HG03060 (cell line): ENCODE data around the gene ZC3H12C.

Source experiments
- ATAC-seq: cut with Tn5 transposase; IDR thresholded peaks from one replicate; pipeline ENCODE4 v1.9.1; 2021; ENCODE audit warnings: low read depth, moderate number of reproducible peaks; ENCODE audit not compliant: unreplicated experiment

ZC3H12C gene

DNA sequence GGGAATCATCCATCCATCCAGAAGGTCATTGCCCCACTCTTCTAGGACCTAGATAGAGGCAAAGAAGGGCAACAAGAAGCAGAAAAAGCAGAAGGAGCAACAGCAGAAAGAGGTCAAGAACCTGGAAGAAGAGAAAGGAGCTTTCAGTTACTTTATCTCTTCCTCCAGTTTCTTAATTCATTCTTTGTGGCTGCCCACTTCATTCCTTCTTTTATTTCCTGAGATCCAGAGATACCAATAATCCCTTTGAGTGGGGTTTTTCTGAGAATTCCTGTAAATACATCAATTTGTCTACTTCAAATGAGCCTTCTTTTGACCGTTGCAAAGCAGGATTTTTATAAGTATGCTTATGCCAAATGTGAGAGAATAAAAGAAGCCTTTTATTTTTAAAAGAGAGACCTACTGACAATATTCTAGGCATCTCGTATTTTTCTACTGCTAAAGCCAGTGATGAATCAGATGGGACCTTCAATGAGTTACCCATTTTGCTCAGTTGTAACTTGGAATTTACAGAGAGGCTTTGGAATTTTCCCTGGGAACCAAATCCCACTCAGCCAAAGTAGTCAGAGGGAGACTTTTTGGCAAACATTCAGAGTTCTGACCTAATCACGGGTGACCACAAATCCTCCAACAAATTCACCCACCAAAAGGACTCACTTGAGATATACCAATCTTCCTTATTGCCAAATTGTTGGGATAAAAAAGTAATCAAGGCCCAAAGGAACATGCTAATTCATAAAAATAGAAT, 54.9 kb downstream of the ZC3H12C start:
- no peak for ATAC-seq

DNA sequence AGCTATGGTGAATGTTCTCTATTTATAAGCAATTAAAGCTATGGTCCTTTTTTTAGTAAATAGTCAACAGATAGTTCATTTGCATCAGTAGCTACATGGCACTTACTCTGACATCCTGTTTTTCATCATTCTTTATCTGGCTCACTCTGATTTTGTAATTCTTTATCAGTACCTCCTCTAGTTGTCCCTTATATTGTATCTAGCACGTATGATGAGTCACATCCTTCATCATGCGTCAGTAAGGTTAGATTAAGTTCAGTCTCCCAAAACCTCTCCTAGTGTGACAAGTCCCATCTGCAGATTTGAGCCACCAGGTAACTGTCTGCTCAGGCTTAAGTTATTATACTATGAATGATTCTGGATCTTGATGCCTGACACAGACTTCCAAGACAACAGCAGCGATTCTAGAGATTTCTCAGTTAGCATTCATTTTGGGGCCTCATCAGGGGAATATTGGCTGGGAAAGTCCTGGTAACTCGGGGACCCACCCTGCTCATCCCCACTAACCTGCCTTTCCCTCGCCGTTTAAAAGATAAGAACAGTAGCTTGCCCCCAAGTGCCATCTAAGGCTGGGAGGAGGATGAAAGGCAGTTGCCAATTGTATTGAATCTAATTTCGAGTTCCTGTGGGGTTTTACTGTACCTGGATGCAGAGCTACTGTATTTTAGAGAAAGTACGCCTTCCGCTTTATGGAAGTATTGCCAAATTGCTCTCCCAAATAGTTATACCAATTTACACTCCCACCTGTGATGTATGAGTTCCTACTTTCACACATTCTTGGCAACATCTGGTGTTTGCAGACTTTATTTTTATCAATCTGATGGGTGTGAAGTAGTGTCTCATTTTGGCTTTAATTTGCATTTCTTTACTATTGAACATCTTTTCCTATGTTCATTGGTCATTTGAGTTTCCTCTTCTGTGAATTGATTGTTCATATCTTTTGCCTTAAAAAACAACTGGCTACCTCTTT, 55.9 kb downstream of the ZC3H12C start:
- ATAC-seq, result peak; percentile 48

DNA sequence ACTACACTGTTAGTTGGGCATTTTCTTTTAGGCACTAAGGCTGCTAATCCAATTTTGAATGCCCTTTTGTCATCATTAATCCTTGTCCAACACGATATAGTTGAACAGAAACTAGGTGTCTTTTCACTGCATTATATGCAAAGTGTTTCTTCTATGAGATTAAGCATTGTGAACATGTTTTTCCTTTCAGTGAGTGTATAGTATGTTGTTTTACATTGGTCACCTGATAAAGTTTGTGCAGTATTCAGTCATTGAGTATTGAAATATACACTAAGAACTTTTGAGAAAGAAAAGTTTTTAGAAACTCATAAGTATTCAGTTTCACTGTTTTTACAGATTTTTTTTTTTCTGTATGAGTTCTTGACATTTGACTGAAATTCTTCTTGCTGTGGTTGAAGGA, 59.0 kb downstream of the ZC3H12C start:
- no peak for ATAC-seq

DNA sequence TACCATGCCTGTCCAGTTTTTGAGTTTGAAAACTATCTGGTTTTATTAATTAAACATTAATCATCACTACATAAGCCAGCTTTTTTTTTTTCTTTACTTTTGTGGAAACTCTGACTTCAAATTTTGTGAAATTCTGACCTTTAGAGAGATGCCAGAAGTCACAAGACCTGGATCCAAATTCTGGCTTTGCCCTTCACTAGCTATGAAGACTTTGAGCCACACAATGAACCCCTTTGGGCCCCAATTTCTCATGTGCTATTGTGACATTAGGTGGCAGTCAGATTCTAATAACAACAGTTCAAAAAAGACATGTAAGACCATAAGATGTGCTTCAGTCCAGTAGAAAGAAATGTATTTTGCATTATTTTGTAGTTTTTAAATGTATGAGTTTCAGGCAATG, 60.3 kb downstream of the ZC3H12C start:
- ATAC-seq, result no peak

DNA sequence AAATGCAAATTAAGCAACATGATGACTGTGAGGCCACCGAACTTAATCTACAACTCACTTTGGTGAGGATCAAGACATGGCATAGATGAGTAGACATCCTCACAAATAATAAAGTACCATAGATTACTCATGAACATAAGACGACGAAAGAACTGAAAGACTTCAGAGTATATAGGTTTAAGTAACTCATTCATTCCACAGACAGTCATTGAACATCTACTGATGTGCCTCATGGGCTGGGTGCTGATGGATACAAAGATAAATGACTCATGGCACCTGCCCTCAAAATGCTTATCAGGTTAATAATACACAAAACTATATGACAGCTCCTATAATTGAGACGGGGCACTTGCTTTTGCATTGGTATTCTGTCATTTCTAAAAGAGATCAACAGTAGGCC, 63.3 kb downstream of the ZC3H12C start:
- ATAC-seq, result no peak

DNA sequence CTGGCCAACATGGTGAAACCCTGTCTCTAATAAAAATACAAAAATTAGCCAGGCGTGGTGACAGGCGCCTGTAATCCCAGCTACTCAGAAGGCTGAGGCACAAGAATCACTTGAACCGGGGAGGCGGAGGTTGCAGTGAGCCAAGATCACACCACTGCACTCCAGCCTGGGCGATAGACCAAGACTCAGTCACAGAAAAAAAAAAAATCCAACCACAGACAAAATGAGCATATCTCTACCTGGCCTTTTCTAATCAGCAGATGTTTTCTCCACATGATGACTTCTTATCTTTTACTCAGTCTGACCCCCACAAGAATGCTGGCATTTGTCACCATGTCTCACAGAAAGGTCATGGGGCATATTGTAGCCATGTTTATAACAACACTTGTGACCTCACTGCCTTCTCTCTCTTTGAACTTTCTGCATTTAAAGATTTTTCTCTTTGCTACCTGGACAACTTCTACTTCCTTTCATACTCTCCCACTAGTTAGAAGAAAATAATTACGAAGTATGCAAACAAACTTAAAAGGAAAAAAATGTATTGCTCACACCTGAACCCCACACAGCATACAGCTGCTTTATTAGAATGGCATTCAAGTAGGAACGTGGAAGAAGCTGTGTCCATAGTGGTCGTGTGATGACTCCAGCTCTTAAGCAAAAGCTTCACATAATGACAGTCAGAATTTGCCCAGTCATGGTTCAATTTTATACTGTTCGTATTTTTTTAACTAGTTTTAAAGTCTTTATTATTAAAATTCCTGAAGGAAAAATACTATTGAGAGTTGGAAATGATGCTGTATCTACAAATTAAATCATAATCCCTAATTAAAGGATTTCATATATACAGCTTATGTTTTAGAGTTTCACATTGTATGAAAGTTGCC, 65.4 kb downstream of the ZC3H12C start:
- ATAC-seq, result no peak

DNA sequence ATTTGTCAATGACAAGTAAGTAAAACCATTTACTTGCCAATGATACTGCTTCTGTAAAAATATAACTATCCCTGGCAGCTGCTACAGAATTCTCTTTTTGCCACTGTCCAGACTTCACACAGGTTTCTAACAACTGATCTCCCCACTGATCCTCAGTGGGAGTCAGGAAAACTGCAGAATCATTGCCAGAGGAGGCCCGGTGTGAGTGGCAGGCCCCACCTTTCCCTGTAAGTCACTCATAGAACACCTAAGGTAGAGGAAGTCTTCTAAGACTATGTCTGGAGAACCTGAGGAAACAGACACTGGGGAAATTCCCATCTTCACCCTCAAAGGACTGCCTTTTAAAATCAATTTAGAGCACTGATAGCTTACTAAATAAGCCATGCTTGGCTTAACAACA, 66.3 kb downstream of the ZC3H12C start:
- no peak for ATAC-seq

DNA sequence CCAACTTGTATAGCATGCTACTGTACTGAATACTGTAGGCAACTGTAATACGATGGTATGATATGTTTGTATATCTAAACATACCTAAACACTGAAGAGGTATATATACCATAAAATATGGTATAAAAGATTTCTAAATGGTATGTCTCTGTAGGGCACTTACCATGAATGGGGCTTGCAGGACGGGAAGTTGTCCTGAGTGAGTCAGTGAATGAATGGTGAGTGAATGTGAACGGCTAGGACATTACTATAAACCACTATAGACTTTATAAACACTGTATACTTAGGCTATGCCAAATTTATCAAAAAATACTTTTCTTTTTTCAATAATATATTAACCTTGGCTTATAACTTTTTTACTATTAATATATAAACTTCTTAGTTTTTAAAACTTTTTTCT, 66.8 kb downstream of the ZC3H12C start:
- ATAC-seq, result no peak

DNA sequence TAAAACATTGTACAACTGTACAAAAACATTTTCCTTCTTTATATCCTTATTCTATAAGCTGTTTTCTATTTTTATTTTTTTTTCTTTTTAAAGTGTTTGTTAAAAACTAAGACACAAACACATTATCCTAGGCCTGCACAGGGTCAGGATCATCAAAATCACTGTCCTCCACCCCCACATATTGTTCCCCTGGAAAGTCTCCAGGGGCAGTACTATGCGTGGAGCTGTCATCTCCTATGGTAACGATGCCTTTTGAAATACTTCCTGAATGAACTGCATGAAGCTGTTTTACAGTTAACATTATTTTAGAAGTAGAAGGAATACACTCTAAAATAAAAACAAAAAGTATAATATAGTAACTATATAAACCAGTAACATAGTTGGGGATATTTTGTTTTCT, 67.2 kb downstream of the ZC3H12C start:
- ATAC-seq, result no peak

DNA sequence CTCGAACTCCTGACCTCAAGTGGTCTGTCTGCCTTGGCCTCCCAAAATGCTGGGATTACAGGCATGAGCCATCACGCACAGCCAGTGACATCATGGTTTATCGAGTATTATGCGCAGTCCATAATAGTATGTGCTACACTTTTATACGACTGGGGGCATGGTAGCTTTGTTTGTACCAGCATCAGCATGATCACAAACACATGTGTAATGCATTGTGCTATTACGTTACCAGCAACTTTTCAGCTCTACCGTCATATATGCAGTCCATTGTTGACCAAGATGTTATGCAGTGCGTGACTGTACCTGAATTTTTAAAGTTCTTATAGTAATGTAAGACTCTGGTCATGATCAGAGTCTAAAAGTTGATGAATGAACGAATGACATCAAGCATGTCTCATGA, 67.9 kb downstream of the ZC3H12C start:
- ATAC-seq, result no peak

DNA sequence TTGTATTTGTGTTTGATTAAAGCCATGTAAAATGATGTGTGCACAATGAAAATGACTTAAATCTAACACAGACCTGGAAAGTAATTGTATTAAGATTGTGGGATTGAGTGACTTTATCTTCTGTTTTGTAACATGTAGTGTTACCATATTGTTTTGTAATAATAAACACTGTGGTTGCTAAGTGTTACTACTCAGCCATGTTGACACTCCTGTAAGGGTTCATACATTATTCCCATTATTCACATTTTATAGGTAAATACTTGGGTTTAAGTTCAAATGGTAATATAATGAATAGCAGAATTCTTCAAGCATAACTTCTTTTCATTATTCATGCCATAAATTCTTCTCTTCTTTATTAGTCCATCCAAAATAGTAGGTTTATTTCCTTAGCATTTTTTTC, 69.0 kb downstream of the ZC3H12C start:
- no peak for ATAC-seq

DNA sequence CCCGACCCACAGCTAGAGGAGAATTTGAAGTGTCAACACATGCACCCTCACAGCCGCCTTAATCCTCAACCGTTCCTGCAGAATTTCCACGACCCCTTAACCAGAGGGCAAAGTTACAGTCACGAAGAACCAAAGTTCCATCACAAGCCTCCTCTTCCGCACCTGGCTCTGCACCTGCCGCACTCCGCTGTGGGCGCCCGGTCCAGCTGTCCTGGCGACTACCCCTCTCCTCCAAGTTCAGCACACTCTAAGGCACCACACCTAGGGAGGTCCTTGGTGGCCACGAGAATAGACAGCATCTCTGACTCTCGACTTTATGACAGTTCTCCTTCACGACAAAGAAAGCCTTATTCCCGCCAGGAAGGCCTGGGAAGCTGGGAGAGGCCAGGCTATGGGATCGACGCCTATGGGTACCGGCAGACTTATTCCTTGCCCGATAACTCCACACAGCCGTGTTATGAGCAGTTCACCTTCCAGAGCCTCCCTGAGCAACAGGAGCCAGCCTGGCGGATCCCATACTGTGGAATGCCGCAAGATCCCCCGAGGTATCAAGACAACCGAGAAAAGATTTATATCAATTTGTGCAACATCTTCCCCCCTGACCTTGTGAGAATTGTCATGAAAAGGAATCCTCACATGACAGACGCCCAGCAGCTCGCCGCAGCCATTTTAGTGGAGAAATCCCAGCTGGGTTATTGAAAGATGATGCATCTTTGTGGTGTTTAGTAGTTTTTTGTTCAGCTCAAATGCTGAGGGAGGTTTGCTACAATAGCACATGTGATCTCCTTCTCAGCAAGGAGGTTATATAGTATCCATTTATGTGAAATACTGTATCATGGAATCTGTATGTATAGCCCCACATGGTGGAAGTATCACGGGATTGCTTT, 72.1 kb downstream of the ZC3H12C start:
- no peak for ATAC-seq

DNA sequence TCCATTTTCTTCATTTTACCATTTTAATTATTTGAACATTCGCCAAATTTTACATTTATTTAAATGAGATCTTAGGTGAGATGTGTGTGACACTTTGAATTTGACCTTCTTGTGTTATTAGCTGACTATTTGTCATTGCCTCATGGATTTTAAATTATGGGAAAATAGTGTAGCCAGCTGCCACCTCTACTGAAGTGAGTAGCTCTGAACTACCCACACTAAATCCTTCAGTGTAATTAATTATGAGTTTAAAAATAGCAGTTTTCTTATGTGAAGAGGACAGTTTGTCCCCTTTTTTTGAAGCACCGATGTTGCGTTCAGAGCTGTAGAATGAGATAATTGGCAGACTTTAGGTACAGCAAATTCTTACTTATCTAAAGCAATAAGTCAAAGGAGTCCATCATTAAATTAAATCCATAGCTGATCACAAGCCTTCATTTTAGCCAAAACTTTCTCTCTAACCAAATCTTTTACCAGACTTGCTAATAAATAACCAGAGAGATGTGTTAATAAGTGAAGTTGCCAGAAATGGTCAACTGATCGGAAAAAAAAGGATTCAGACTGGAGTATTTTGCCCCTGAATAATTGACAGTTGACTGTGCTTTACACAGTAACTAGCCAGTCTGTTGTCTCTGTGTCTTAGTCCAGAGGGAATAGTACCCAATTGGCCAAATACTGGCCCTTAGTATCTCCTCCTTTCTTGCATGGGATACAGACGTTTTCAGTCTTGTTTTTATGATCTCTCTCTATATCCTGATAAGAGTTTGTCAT, 75.0 kb downstream of the ZC3H12C start:
- no peak for ATAC-seq

DNA sequence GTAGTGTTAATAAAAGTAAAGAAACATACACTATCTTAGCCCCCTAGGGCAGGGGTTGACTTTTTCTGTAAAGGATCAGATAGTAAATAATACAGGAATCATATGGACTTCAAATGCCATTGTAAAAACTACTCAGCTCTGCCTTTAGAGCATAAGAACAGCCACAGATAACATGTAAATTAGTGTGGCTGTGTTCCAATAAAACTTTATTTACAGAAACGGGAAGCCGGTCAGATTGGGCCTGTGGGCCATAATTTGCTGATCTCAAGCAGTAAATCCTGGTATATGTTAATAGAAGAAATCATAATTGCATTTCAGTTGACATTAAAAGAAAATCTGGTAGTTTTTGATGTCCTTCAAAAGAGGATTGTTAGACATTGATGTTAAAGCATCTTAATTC, 76.5 kb downstream of the ZC3H12C start:
- ATAC-seq, result no peak

DNA sequence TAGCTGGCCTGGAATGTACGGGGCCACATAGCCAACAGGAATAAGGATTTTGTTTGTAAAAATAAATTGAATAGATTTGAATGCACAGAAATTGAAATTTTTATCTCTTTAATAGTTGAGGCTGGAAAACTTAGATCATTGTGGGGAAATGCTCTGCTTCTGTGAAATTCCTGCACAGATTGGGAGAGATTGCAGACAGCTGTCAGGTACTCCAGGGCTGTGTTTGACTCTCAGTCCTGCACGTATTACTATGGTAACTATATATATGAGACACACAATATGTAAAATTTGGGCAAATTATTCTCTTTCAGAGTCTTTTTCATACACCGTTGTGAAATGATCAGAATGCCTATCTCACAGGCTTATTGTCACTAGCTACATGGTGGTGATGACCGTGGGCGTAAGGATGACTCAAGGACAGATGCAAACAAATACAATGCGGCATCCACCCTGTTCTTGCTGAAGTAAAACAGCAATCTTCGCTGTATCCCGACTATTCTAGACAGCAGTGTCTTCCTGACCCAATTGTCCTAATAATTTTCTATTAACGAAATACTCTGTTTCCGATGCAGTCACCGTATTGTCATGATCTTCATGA, 79.4 kb downstream of the ZC3H12C start:
- no peak for ATAC-seq

DNA sequence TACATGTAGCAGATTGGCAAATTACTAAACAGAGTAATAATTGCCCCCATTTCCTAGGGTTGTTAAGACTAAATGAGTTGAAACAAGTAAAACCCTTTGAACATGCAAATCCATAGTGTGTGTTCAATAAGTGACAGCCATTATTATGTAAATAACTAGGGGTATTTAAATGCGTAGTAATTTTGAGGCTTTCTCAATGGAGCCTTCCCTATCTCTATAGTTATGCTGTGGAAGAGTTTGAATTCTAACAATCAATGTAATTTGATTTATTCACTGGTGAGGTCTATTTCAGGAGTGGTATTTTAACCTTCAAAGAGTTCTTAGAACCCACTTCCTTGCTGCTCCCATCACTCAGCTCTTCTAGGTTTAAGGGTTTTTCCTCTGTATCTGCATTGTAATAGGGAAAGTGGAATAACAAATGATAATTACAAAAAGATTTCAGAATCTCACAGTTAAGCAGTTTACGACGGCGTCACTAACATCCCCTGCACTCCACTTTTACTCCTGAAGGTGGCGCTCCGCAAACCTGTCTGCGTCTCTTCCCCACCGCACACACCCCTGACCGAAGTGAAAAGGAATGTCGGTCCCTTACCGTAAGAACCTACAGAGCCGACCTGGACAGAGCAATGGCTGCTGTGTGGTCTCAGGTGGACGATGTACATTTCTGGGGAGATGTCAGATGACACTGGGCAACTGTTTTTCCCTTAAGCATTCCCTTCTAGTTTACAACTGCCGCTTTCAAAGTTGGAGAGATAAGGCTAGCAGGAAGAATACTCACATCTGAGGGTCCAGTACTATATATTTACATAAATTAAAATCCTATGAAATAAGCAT, 80.8 kb downstream of the ZC3H12C start:
- peak; percentile 50 for ATAC-seq

DNA sequence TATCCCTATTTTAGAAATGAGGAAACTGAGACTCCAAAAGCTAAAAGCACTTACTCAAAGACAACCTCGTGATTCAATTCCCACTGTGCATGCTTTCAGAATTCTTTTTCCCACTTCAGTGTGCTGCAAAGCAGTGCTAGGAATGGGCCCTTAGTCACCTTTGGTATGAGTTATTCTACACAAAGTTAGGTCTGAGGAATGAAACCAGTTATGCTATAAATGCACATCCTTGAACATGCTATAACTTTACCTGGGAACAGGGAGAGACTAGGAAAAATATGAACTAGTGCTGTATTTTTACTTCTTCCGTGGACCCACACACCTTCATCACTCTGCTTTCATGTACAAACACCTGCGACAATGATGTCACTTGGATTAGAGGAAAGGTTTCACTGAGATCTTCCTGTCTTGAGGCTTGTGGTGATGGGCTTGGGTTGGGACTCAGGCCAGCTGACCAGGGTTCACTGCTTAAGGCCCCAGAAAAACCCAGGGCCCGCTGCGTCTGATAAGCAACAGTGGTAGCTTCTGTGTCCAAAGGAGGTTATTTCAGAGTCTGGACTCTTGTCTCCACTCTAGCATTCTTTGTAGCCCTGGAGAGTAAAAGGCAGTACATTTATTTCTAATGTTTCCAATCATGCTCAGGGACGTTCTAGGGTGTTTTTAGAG, 81.6 kb downstream of the ZC3H12C start:
- no peak for ATAC-seq
